DMS153 treated with DMSO at 0.1 percent for 48 hours (cell line): ENCODE data around the gene ATXN3.

ENCODE experiments used
- DNase-seq: peaks from one replicate; lab custom pipeline; 2025; ENCODE audit not compliant: unreplicated experiment; lab: John Stamatoyannopoulos, UW

ATXN3 gene

DNA sequence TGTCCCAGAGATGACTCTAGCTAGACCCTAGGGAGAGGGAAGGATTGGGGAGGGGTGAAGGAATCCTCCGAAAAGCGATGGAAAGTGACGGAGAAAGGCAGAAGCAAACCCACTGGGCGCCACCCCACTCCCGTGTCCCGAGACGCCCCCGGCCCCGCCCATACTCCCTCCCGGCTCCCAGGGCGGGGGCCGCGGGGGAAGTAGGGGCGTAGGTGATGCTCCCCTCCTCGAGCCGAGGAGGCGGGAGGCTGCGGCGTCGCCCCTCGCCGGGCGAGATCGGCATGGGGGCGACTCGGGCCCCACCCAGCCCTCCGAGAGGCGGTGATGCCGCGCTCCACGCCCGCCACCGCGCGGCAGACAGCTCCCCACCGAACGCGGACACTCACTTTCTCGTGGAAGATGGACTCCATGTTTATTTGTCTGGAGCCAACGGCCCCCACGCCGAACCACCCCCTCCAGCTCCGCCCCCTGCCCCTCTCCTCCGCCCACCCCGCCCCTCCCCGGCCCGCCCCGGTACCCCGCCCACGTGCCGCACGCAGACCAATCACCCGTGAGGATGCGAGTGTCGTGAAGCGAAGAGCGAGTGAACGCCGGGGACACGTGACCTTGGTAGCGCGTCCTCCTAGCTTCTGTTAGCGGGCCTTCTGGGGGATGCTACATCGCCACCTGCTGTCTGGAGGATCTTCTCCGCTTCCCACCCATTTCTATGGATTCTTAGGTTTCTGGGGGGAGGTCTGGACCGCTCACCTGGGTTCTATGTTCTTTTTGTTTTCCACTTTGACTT, at the start of gene ATXN3:
Gene ATXN3 (minus strand): TSS at position 440 of the 784 bp plus-strand sequence. CDS start 30 bp downstream, at position 410.
- DNase-seq = peak; percentile 93

DNA sequence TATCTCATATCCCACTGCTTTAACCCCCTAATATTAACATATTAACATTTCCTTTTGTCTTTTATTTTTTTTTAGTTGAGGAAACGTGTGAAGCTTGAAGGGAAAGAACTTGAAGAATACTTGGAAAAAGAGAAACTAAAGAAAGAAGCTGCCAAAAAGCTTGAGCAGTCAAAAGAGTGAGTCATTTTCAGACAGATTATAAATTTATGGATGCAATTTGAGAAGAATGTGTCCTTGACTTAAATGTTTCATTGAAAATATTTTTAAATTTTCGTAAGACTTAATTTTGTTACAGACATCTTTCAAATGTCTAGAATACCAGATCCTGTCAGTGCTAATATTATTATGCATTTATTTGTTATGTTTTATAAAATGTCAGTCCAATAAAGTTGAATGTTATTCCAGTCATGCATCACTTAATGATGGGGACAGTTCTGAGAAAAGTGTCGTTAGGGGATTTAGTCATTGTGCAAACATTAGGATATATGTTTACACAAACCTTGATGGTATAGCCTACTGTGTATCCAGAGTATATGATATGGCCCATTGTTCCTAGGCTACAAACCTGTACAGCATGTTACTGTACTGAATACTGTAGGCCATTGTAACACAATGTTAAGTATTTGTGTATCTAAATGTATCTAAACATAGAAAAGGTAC, 48.0 kb upstream of the ATXN3 start:
- DNase-seq = no peak

DNA sequence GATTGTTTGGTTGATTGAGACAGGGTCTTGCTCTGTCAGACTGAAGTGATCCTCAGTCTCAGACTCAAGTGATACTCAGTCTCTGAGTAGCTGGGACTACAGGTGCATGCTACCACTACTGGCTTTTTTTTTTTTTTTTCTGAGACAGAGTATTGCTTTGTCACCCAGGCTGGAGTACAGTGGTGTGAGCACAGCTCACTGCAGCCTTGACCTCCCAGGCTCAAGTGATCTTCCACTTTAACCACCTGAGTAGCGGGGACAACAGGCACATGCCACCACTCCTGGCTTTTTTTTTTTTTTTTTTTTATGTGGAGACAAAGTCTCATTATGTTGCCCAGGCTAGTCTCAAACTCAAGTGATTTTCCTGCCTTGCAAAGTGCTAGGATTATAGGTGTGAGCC, 47.2 kb upstream of the ATXN3 start:
- no peak for DNase-seq

DNA sequence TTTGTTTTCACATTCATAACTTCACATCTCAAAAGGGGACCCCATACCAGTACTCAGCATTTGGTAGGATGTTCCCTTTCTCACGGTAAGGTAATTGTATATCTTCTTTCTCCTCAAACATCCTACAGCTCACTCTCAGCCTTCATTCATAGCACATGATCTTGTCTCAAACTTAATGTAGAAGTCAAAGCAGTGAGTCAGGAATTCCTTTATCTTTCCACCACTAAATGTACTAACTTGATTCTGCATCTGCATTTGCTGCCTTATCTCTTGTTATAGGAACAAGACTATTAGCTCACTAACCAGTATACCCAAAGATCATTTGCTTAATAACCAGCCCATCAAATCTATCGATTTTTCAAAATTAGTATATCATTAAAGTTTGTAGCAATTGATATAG, 38.3 kb upstream of the ATXN3 start:
- DNase-seq = no peak

DNA sequence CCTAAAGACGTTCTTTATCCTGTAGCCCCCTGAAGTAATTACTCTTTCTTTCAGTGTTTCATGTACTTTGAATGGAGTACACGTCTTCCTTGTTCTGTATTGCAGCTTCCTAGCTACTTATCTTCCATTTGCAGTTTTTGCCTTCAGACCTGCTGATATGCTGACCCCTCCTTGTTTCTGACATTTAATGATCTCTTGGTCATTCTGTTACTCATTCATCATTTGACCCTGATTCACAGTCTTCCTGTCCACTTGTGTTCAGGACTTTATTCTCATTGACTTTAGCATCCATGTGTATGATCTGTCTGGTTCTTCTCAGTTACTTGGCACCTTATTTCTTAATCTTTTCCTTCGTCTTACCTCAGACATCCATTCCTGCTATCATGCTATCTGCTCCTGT, 37.6 kb upstream of the ATXN3 start:
- DNase-seq = no peak

DNA sequence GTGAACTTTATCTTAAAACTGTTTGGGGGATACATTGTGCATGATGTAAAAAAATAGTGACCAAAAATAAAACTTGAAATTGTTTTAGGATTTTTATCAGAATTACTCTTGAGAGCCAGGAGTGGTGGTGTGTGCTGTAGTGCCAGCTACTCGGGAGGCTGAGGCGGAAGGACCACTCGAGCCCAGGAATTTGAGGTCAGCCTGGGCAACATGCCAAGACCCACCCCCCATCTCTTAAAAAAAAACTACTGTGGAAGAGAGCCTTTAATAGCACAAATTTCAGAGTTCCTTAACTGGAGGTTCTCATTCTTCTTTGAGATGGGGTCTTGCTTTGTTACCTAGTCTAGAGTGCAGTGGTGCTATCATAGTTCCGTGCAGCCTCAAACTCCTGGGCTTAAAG, 36.9 kb upstream of the ATXN3 start:
- DNase-seq = no peak

DNA sequence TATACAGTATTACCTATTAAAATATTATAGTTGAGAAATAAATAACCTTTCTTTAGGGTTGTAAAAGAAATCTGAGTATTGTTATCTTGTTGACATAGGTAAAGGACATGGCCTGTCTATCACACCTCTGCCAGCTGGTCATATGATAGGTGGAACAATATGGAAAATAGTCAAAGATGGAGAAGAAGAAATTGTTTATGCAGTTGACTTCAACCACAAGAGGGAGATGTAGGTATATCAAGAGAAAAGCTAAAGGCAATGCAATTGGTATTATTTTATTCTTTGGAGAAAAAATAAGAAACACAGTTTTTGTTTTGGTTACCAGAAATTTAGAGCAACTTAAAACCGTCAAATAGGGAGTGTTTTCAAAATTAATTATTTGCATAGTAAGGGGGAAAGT, 28.9 kb upstream of the ATXN3 start:
- DNase-seq = no peak

DNA sequence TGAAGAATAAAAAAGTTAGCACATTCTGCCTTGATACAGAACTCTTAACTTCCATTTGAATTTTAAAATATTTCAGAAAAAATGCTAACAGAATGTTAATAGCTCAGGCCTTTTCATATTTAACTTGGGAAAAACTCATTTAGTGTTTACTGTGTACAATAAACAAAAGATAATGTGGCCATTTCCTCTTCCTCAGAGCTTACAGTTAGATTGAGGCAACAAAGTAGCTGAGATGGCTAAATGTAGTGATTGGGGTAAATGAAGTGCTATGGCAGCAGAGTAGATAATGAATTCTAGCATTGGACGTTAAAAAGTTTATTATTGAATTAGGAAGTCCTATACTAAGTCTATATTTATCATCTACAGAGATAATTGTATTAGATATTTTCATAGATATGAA, 28.1 kb upstream of the ATXN3 start:
- no peak for DNase-seq

DNA sequence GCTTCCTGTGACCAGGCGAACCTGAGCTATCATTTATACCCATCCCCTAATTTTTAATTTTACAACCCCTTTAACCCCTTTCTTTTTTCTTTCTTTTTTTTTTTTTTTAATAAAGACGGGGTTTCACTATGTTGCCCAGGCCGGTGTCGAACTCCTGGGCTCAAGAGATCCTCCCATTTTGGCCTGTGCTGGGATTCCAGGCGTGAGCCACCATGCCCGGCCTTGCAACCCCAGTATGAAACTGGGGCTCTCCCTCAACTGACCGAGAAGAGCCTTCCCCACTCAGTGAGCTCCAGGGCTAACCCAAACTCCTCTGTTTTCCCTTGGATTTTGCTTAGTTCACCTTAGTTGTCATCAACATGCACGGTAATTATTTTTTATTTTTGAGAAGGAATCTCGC, 16.4 kb upstream of the ATXN3 start:
- no peak for DNase-seq

DNA sequence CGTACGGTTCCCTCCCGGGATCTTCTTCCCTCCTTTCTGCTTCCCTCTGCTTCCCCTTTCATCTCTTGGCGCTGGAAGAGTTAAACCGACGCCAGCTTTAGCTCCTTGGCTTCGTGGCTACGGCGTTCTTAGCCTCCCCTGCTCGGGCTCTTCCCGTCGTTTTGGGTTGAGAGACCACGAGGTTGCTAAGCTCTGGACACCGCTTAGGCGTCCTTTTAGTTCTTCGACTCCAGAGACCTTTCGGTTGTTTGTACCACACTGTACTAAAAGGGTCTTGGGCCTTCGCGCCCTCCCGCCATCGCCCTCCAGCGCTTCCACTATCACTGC, 15.9 kb upstream of the ATXN3 start:
- DNase-seq = no peak

DNA sequence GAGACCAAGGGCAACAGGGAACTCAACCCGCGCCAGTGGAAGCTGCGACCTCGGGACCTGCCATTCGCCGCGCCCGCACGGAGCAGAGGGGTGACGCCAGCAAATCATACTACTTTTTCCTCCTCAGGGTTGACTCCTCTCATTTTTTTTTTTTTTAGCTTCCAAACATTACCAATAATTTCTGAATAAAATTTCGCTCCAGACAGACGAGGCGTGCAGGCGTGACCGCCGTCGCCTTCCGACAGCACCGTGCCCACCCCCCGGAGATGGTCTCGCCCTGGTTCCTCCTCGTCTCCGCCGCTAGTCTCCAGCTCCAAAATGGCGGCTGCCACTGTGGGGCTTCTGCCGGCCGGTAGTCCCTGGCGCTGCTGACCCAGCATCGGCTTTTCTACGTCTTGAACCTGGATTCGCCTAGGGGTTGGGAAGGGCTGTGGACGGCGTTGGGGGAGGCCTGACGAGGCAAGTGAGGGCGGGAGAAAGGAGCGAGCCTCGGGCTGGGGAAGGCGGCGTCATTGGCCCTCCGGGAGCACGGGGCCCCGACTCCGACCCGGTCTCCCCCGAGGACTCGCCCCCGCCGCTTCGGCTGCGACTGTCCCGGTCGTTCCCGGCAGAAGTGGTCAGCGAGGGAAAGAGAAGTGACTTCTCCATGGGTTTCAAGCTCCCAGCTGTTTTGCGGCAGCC, 15.4 kb upstream of the ATXN3 start, which contains the start of the genes CPSF2 and NDUFB1:
Gene CPSF2 (plus strand): TSS at position 300 of the 681 bp plus-strand sequence. CDS start 9,016 bp downstream, outside the sequence.
Gene NDUFB1 (minus strand): TSS at position 37 of the 681 bp plus-strand sequence. CDS start 4,069 bp downstream, outside the sequence.
- peak; percentile 47 for DNase-seq

DNA sequence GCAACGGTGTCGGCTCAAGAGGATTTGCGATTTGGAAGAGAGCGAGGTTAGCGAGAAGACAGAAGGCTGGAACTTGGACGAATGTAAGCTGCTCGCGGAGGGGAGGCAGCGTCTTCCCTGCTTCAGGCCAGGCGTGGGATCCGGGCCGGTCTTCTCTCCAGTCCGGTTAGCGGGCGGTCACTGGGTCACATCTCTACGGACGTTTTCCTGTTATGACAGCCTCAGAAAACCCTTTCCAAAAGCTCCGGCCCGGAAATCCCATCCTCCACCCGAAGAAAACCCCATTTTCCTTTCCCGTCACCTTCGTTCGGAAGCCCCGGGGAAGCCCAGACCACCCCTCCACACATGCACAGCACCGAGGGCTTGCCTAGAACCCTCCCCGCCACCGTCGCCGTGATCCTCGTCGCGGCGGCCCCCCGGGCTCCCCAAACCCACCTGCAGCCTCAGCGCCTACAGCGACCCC, 14.9 kb upstream of the ATXN3 start:
- DNase-seq = no peak

DNA sequence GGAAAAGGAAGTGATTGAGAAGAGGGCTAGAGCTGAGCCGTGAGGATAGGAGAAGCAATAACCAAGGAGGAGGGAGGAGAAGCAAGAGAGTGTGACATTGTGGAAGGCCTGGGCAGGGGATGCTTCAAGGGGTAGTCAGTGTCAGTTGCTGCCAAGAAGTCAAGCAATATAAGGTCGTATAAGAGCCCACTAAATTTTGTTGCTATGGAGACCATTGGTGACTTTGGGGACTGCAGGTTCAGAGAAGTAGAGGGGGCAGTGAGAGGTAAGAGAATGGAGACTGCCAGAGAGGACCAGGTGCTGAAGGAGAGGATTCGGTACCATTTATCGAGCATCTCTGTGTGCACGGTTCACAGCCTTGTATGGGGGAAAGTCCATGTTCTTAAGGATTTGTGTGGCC, 3.1 kb upstream of the ATXN3 start:
- no peak for DNase-seq

DNA sequence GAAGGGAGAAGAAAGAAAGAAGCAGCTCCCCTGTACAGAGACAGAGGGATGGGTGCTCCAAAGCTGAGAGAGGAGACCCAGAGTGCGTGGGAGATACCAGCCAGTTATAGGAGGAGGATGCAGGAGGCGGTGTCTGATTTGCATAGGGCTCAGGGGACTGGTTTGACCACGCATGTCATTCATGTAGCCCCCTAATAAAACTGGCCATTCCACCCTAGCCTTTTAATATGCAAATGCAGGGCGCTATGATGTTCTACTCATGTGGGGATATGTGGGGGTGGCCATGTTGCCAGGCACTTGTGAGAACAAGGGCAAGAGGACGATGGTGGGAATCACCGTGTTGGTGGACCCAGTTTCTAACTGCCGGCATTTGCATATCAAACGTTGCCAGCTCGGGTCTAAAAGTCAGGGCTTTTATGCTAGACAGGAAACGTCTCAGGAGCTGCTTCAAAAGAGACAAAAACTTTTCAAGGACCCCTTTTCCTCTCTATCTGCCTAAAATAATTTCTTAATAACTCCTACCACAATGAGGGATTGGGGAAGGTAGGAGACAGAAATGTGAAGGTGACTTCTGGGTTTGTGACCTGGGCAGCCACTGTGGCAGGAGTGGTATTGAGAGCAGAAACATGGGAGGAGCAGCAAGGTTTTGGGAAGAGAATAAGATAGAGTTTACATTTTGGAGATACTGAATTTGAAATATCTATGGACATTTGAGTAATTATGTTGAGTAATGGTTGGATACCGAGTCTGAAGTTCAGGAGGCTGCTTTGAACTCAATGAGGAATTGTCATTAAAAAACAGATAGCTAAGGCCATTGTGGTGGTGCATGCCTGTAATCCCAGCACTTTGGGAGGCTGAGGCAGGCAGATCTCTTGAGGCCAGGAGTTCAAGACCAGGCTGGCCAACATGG, 2.2 kb upstream of the ATXN3 start:
- no peak for DNase-seq

DNA sequence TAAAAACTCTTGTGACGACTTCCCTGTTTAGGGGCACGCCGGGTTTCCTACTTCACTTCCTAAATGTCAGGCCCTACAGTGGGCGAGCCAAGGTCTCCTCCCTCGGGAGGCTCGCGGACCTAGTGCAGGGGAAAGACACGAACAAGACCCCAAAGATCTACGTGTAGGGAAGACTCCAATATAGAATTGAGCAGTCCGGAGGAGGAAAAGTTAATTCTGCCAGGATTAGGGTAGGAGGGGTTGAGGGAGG, 564 bp downstream of the ATXN3 start:
- DNase-seq = no peak

DNA sequence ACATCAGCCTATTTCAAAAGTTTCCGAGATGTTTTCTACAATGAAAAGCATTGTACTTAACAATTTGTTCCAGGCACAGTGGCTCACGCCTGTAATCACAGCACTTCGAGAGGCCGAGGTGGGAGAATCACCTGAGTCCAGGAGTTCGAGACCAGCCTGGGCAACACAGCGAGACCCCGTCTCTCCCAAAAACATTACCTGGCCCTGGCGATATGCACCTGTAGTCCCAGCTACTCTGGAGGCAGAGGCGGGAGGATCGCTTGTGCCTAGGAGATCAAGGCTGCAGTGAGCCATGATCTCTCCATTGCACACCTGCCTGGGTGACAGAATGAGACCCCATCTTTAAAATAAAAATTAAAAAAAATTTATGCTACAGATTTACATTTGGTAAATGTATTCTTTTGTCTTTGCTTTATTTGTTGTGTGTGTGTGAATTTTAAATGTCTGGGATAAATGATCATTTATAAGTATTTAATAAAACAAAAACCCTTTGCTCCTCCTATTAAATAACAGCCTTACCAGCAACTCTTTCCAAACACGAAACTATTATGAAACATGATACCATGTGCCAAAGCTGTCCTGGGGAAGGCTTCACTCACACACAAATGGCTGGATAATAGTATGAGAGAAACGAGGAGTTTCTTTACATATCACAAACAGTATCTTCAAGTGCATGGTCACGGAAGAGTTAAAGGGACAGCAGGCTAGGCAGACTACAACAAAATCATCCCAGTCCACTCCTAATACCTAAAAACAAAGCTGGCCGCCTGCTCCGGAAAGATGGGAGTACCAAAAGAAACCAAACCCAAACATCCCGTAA, 1.1 kb downstream of the ATXN3 start:
- DNase-seq = no peak

DNA sequence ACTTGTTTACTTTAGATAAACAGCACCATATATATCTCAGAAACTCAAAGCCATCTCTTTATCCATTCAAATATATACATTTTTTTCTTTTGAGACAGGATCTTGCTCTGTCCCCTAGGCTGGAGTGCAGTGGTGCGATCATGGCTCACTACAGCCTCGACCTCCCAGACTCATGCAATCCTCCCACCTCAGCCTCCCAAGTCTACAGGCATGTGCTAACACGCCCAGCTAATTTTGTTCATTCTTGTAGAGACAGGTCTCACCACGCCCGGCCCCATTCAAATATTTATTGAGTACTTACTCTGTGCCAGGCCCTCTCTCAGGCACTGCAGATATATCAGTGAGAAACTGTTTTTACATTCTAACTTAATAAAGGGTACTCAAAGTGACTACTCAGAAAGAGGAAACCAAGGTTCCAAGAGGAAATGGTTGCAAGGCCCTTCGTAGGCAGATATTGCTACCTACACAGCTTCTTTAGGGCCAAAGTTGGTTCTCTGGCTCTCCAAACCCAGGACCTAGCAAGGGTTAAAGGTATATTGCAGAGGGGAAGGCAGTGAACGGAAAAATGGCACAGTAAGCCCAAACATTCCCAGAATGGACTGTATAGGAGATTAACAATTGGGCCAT, 2.9 kb downstream of the ATXN3 start:
- no peak for DNase-seq

DNA sequence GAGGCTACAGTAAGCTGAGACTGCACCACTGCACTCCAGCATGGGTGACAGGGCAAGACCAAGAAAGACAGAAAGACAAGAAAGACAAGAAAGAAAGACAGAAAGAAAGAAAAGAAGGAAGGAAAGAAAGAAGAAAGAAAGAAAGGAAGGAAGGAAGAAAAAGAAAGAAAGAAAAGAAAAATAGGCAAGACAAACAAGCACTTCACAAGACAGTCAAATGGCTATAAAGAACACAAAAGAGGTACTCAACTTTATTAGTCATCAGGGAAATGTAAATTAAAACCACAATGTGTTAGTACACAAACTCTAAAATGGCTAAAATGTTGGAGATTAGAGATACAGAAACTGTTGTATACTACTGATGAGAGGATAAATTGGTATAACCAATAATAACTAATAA, 6.6 kb downstream of the ATXN3 start:
- no peak for DNase-seq

DNA sequence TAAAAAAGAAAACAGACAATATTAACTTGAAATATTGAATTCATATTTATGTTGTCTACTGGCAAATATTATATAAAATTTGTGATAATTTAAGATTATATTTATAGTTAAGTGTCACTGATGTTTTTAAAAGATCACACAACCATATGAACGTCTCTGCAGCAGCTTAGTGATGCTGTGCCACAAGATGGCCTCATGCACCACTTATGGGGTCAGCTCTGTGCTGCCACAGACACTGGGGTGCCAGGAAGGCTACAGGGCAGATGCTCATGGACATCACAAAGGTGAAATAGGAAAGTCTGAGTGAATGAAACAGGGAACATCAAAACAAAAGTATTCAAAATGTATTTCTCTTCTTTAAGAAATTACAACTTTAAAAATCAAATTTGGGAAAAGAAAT, 13.1 kb downstream of the ATXN3 start:
- DNase-seq = no peak

DNA sequence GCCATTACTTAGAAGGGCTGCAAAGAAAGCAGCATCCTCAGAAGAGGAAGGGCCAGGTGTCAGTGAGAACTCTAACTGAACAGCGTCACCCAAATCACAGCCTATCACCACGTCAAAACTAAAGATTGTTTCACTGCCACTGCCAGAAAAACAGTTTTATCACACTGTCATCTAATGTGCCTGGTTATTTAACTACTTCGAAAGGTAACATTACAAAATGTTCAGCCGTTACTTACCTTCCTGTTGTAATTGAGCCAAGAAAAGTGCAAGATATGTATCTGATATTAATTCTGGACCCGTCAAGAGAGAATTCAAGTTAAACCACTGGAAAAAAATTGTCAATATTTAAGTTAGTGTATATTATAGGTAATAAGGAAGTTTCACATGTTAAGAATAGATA, 17.9 kb downstream of the ATXN3 start:
- no peak for DNase-seq
